SJSA1 (cell line): ENCODE results near the gene SLX4. TPM values are rescaled to one million over a fixed set of nuclear protein-coding genes. Genes with fewer than 3 reads are reported as not detected.

ENCODE experiments used
- DNase-seq, 2 experiments: peaks; one replicate each; pipeline ENCODE4 v3.0.0-alpha.2; 2015 to 2020; ENCODE audit warnings: low spot score in 2 of 2, low read depth in 1 of 2
- H3K27ac ChIP-seq: fragments of 250-450 bp; sonication (Bioruptor Pico); 2 replicates; pipeline ENCODE4 v1.5.1; 2020; ENCODE audit warnings: mild to moderate bottlenecking, moderate library complexity
- H3K27me3 ChIP-seq: fragments of 250-450 bp; sonication (Bioruptor Pico); replicated peaks from 2 replicates; pipeline ENCODE4 v1.5.1; 2020; ENCODE audit warnings: mild to moderate bottlenecking, moderate library complexity
- H3K36me3 ChIP-seq: fragments of 250-450 bp; sonication (Bioruptor Pico); 2 replicates; pipeline ENCODE4 v1.5.1; 2020; ENCODE audit warnings: mild to moderate bottlenecking
- H3K4me1 ChIP-seq: fragments of 250-450 bp; sonication (Bioruptor Pico); replicated peaks from 2 replicates; pipeline ENCODE4 v1.6.1; 2021; ENCODE audit warnings: mild to moderate bottlenecking
- H3K4me3 ChIP-seq: fragments of 250-450 bp; sonication (Bioruptor Pico); 2 replicates; pipeline ENCODE4 v1.5.1; 2020; ENCODE audit warnings: mild to moderate bottlenecking
- H3K9me3 ChIP-seq: fragments of 250-450 bp; sonication (Bioruptor Pico); replicated peaks from 2 replicates; pipeline ENCODE4 v1.5.1; 2020; ENCODE audit warnings: mild to moderate bottlenecking
- total RNA-seq: library from RNA; depleted of rRNA; stranded (reverse); fragments of >200 nt; shearing (Covaris generic); gene quantifications from 2 replicates; pipeline ENCODE4 v1.2.3, GENCODE V29; 2014

The SLX4 gene
- total RNA-seq, 1 experiment from 2014 or later: 6.0 TPM

DNA sequence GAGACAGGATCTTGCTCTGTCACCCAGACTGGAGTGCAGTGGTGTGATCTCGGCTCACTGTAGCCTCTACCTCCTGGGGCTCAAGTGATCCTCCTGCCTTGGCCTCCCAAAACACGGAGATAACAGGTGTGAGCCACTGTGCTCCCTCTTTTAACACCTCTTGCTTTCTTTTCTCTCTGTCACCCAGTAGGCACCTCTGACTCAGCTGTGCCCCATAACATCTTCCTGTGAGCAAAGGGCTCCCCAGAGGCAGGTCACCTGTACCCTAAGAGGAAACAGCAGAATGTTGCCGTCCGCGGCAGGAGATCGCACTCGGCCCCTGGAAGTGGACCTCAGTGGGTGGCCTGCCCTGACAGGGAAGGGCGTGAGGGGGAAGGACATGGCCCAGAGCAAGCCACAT, 33.3 kb downstream of the SLX4 start:
- H3K27me3 ChIP-seq: no peaks in the 10 kb centered on the region

DNA sequence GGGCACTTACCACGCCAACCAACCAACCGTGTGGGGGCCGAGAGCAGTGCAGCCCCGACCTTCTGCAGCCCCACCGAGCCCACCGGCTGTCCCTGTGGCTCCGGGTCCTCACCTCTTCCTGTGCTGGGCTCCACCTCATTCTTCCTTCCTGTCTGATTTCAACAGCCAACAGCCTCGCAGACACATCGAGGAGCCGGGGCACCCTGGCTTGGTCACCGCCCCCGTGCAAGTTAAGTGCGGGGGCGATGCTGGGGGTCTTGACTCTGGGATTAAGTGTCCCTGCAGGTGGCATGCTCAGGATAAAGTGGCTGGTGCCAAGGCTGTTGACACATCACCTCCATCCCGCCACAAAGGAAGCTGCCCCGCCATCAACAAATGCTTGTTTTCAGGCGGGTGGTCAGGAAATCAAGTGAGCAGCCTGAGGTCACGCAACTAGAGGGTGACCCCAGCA, 34.1 kb downstream of the SLX4 start, which contains the start of gene NLRC3:
Gene NLRC3, minus strand, starts transcription at position 102 of the 451 bp plus-strand sequence. CDS start 12,367 bp downstream, outside the sequence.
- H3K36me3 ChIP-seq: no peaks in the 10 kb centered on the region; the same call in 1 of the 2 replicates
- no peaks in the 10 kb centered on the region for H3K27me3 ChIP-seq
- no peak within 1 kb of the TSS for H3K4me3 ChIP-seq
- DNase-seq: no peak
- no peak within 1 kb of the TSS for H3K27ac ChIP-seq
- H3K4me1 ChIP-seq: no peaks in the 10 kb centered on the region
- no peaks in the 10 kb centered on the region for H3K9me3 ChIP-seq

More for the DNA sequence above, 33.3 kb downstream of the SLX4 start:
- H3K27ac ChIP-seq: no peak overlapping the region
- H3K9me3 ChIP-seq: no peaks in the 10 kb centered on the region
- no peak for DNase-seq
- H3K36me3 ChIP-seq: peaks cover 4% of the 10 kb centered on the region
- no peaks in the 10 kb centered on the region for H3K4me1 ChIP-seq
- no peak overlapping the region for H3K4me3 ChIP-seq

DNA sequence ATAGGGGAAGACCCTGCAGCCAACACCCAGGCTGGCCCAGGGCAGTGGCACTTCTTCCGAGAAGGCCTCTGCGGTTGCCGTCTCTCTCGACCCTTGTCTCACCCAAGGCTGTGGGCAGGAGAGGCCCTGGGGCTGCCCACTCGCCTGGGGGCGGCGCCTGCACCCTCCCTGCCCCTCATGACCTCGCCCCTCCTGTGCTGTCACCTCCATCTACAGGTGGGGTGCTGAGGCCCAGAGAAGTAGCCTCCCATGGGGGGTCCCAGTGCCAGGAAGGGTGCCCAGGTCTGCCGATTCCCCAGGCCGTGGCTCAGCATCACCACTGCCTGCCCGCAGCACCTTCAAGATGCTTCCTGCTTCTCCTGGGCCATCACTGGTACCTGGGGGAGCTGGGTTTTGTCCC, 35.2 kb downstream of the SLX4 start:
- H3K36me3 ChIP-seq: no peaks in the 10 kb centered on the region
- no peaks in the 10 kb centered on the region for H3K27me3 ChIP-seq
- no peak overlapping the region for H3K27ac ChIP-seq
- H3K4me1 ChIP-seq: no peaks in the 10 kb centered on the region
- no peak overlapping the region for H3K4me3 ChIP-seq
- DNase-seq: no peak
- H3K9me3 ChIP-seq: no peaks in the 10 kb centered on the region

DNA sequence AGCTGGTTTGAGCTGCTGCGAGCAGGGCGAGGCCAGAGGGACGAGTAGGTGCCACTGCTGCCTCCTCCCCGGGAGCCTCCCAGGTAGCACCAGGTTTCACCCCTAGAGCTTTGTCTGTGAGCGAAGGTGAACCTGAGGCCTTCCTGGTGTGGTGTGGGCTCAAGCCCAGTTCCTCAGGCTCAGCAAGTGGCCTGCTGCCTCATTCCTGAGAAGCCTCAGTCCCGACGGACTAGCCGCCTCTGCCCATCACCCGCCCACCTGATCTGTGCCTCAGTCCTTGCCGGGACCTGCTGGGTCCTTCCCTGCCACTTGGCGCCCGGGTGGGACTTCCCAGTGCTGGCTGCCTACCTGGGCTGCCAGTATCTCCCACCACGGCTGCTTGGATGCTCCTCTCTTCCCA, 35.9 kb downstream of the SLX4 start:
- no peaks in the 10 kb centered on the region for H3K4me1 ChIP-seq
- no peak for DNase-seq
- no peaks in the 10 kb centered on the region for H3K36me3 ChIP-seq
- H3K27me3 ChIP-seq: no peaks in the 10 kb centered on the region
- H3K9me3 ChIP-seq: peaks cover 2% of the 10 kb centered on the region
- no peak overlapping the region for H3K27ac ChIP-seq
- no peak overlapping the region for H3K4me3 ChIP-seq

DNA sequence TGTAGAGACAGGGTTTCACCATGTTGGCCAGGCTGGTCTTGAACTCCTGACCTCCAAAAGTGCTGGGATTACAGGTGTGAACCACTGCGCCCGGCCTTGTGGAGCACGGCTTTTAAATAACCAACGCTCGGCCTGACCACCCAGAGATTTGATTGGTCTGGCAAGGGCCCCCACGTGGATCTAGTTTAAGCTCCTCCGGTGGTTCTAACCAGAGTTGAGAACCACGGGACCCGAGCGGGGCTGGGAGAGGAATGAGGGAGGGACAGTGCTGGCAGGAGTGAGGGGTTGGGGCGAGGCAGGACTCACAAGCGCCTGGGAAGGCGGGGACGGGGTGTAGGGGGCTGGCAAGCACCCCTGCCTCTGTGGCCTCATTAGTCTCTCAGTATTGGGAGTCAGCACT, 37.2 kb downstream of the SLX4 start:
- Histone ChIP-seq H3K27ac (no peak overlapping the region), H3K27me3 (no peaks in the 10 kb centered on the region), H3K4me1 (no peaks in the 10 kb centered on the region), H3K36me3 (no peaks in the 10 kb centered on the region), H3K9me3 (peaks cover 6% of the 10 kb centered on the region), H3K4me3 (no peak overlapping the region)
- DNase-seq: peak in 1 of 2 experiments; percentile 38

DNA sequence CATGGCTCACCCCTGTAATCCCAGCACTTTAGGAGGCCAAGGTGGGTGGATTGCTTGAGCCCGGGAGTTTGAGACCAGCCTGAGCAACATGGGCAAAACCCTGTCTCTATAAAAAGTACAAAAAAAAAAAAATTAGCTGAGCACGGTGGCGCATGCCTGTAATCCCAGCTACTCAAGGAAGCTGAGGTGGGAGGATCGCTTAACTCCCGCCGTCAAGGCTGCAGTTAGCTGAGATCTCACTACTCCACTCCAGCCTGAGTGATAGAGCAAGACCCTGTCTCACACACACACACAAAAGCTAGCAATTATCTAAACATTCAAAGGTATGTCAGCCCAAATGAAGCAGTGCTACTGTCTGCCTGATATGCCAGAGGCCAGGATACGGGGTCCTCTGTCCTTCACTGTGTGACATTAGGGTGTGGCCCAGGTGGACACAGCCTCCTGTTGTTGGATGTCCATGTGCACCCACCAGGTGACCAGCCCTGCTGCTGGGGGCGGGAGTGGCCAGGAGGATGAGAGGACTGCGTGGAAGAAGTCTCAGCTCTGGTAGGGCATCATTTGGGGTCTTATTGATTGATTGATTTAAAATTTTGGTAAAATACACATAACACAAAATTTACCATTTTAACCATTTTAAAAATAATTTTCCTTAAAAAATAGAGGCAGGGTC, 38.1 kb downstream of the SLX4 start:
- H3K36me3 ChIP-seq: no peaks in the 10 kb centered on the region
- no peak overlapping the region for H3K27ac ChIP-seq
- H3K9me3 ChIP-seq: peaks cover 6% of the 10 kb centered on the region
- no peaks in the 10 kb centered on the region for H3K4me1 ChIP-seq
- no peaks in the 10 kb centered on the region for H3K27me3 ChIP-seq
- no peak overlapping the region for H3K4me3 ChIP-seq
- no peak for DNase-seq

DNA sequence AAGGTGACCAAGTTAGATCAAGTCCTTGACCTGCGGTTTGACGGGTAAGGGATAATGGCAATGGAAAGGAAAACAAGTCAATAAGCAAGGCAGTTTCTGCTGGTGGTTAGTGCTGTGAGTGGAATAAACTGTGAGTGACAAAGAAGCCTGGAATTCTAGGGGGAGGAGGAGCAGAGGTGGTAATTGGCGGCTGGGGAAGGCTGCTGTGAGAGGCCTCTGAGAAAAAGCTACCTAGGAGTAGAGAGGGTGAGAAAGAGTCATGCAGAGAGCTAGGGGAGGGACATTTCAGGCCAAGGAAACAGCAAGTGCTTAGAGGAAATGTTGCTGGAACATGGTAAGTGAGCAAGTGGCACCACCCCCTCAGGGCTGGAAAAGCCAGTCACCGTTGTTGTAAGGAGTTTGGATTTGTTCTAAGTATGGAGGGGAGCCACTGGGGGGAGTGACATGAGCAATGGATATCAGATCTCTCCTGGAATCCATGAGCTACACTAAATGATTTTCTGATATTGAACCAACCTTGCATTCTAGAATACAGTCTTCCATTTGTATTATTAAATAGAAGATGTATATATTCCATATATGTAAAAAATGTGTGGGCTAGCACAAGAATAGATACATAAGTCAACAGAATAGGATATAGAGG, 40.9 kb downstream of the SLX4 start:
- no peak for DNase-seq
- no peaks in the 10 kb centered on the region for H3K27me3 ChIP-seq
- H3K4me3 ChIP-seq: no peak overlapping the region
- H3K27ac ChIP-seq: no peak overlapping the region
- H3K36me3 ChIP-seq: no peaks in the 10 kb centered on the region
- peaks cover 6% of the 10 kb centered on the region for H3K9me3 ChIP-seq
- no peaks in the 10 kb centered on the region for H3K4me1 ChIP-seq

DNA sequence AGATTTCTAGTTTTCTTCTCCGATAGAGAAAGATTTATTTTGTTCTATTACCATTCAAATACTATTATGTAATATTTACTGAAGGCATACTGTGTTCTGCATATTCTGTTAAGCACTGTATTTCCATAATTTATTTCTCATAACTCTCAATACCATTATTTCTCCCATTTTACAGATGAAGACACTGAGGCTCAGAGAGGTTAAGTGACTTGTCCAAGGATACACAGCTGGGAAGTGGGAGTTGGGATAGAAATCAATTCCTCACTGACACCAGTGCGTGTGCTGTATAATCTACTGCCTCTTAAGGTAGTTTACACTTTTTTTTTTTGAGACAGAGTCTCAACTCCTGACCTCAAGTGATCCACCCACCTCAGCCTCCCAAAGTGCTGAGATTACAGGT, 41.6 kb downstream of the SLX4 start:
- no peak for DNase-seq
- no peak overlapping the region for H3K4me3 ChIP-seq
- peaks cover 6% of the 10 kb centered on the region for H3K9me3 ChIP-seq
- no peaks in the 10 kb centered on the region for H3K36me3 ChIP-seq
- no peaks in the 10 kb centered on the region for H3K4me1 ChIP-seq
- H3K27me3 ChIP-seq: no peaks in the 10 kb centered on the region
- H3K27ac ChIP-seq: no peak overlapping the region

DNA sequence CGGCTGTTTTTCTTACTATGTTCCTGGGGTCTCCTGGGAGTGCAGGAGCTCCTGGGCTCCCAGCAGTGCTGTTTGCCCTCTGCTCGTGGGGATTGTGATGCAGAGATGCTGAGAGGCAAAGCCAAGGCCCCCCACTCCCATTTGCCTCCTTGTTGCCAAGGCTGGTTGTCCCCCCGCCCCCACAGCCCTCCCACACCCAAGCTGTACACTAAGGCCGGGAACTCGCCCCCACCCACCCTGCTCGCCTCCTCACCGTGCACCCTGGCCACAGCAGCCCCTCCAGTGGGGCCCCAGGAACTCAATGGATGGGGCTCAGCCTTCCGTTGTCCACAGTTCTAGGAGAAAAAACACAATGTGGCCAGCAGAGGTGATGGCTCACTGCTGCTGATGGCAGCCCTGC, 44.4 kb downstream of the SLX4 start:
- peaks cover 6% of the 10 kb centered on the region for H3K9me3 ChIP-seq
- H3K4me1 ChIP-seq: no peaks in the 10 kb centered on the region
- no peak for DNase-seq
- no peak overlapping the region for H3K4me3 ChIP-seq
- no peak overlapping the region for H3K27ac ChIP-seq
- H3K36me3 ChIP-seq: no peaks in the 10 kb centered on the region
- H3K27me3 ChIP-seq: no peaks in the 10 kb centered on the region

DNA sequence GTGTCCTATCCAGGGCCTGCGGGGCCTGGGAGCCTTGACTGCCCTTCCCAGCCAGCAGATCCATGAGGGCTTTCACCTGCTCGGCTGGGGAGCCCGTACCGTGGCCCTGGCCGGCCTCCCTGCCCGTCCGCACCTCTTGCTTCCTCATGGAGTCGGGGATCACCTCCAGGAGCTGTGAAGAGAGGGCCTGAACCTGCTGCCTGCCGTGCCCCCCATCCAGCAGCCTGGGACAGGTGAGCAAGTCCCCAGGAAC, 46.6 kb downstream of the SLX4 start:
- Histone ChIP-seq H3K9me3 (no peaks in the 10 kb centered on the region), H3K4me3 (no peak overlapping the region), H3K27ac (no peak overlapping the region), H3K4me1 (no peaks in the 10 kb centered on the region), H3K27me3 (no peaks in the 10 kb centered on the region), H3K36me3 (no peaks in the 10 kb centered on the region)
- DNase-seq: no peak

DNA sequence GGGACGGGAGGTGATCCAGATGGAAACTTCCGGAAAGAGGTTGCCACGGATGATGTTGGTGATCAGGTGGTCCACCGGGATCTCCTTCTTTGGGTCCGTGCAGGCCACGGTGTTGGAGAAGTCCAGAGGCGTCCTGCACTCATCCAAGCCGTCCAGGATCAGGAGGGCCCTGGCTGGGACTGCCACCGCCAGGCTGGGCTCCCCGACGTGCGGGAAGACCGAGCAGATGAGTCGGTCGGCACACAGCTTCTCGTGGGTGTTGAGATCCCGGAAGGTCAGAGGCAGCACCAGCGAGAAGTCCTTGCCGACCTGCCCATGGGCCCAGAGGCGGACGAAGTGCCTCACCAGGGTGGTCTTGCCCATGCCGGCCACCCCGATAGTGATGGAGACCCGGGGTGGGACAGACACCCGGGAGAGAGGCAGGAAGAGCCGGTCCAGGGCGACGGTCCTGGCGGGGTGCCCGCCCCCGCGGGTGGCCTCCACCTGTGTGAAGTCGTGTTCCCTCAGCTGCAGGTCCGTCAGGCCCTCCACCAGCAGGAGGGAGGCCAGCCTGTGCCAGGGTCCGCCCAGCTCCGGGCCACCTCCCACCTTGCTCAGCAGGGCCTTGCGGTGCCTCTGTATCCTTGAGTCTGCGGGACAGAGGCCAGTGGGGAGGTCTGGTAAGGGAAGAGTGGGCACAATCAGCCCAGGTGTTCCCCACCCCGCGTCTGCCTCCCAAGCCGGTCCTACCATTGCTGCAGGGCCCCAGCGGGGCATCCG, 47.1 kb downstream of the SLX4 start:
- no peaks in the 10 kb centered on the region for H3K9me3 ChIP-seq
- H3K4me1 ChIP-seq: no peaks in the 10 kb centered on the region
- H3K4me3 ChIP-seq: no peak overlapping the region
- no peaks in the 10 kb centered on the region for H3K27me3 ChIP-seq
- H3K27ac ChIP-seq: no peak overlapping the region
- DNase-seq: peak in 1 of 2 experiments; percentile 40
- H3K36me3 ChIP-seq: no peaks in the 10 kb centered on the region

DNA sequence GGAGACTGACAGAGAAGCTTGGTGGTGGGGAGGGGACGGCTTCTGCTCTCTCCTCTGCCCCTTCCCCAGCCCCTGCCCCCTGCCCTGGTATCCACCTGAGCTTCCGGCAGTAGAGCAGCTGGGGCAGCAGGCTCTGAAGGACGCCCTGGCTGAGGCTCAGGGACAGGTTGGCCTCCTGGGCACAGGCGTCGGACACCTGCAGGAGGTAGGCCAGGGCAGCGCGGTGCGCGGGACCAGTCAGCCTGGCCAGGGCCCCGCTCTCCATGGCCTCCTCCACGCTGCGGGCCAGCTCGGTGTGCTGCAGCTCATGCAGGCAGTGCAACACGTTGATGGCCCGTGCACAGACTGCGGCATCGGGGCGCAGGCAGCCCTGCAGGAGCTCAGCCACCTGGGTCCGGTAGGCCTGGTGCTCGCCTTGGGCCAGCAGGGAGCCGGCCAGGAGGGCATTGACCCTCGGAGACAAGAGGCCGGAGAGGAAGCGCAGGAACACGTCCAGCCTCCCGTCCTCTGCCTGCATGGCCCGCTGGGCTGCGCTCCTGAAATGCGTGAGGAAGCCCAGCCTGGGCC, 48.4 kb downstream of the SLX4 start:
- no peaks in the 10 kb centered on the region for H3K36me3 ChIP-seq
- H3K27me3 ChIP-seq: no peaks in the 10 kb centered on the region
- H3K4me1 ChIP-seq: no peaks in the 10 kb centered on the region
- no peaks in the 10 kb centered on the region for H3K9me3 ChIP-seq
- no peak overlapping the region for H3K27ac ChIP-seq
- H3K4me3 ChIP-seq: no peak overlapping the region
- peak in 1 of 2 experiments; percentile 35 for DNase-seq

DNA sequence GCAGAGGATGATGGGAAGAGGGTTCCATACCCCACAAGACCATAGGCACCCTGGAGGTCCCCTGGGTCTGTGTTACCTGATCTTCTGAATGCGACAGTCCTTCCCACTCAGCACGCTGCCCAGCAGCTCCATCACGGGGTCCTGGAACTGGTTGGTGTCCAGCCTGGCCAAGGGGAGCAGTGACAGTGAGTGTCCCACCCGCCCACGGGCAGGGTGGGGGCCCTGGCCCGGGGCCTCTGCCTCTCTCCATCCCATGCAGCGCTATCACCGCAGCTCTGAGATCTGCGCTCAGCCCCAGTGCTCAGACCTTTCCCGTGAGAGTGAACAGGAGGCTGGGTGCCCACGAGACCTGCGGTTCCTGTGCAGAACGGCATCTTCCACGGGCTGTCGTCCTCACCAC, 49.8 kb downstream of the SLX4 start:
- no peak for DNase-seq
- no peaks in the 10 kb centered on the region for H3K36me3 ChIP-seq
- H3K4me3 ChIP-seq: no peak overlapping the region
- H3K4me1 ChIP-seq: no peaks in the 10 kb centered on the region
- no peaks in the 10 kb centered on the region for H3K9me3 ChIP-seq
- H3K27me3 ChIP-seq: no peaks in the 10 kb centered on the region
- H3K27ac ChIP-seq: no peak overlapping the region

DNA sequence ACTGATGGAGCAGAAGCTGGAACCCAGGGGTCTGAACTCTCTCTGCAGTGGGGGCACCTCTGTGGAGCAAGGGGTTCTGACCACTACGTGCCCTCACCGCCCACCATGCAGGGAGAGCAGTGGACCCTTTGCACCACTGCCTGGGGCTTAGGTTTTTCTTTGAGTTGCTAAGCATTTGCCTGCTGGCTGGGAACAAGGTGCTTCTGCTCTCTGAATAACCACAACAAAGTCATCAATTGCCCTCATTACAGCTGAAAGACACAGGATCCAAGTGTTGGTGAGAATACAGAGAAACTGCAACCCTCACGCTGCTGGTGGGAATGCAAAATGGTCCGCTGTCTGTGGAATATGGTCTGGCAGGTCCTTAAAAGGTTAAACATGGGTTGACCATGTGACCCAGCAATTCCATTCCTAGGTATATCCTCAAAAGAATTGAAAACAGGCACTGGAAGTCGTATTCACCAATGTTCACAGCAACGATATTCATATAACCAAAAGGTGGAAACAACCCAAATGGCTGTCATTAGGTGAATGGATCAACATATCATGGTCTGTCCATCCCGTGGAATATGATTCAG, 57.0 kb downstream of the SLX4 start:
- no peaks in the 10 kb centered on the region; the same call in 1 of the 2 replicates for H3K9me3 ChIP-seq
- no peaks in the 10 kb centered on the region for H3K27me3 ChIP-seq
- H3K36me3 ChIP-seq: no peaks in the 10 kb centered on the region
- DNase-seq: no peak
- no peak overlapping the region for H3K4me3 ChIP-seq
- no peak overlapping the region for H3K27ac ChIP-seq
- no peaks in the 10 kb centered on the region for H3K4me1 ChIP-seq
